HG03354 (cell line): Measurements from ENCODE around the gene METAP1D.
"Not testable (repeated sequence)": the region's sequence is repeated elsewhere in the genome, so short reads cannot be mapped to it uniquely, and the experiment has no call there.

Experiments
- ATAC-seq: cut with Tn5 transposase; IDR thresholded peaks from one replicate; pipeline ENCODE4 v1.9.1; 2021; ENCODE audit warnings: mild to moderate bottlenecking; ENCODE audit not compliant: unreplicated experiment, poor library complexity, severe bottlenecking

Gene METAP1D

GRCh38 chr2:171999604-172000469, at the start of gene METAP1D:
Gene METAP1D (plus strand): TSS chr2:171999953. CDS start chr2:171999970, 17 bp downstream.
- ATAC-seq, result peak; percentile 97

- ATAC-seq, result no peak
Observed at GRCh38 chr2:171952276-171952675, 47.5 kb upstream of the METAP1D start.

DNA sequence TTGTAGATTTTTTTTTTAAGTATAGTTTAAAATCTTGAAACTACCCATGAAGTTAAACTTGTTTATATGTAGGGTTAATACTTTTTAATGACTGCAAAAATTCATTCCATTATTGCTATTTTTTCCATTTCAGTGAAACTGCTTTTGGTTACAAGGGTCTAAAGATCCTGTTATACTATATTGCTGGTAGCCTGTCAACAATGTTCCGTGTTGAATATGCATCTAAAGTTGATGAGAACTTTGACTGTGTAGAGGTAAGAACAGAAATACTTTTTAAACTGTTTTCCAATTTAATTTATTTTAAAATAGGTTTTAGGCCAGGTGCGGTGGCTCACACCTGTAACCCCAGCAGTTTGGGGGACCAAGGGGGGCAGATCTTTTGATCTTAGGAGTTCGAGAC, 47.0 kb upstream of the METAP1D start:
- no peak for ATAC-seq

- ATAC-seq, result no peak
Observed at GRCh38 chr2:171956135-171956825, 43.5 kb upstream of the METAP1D start.

- no peak for ATAC-seq
Observed at GRCh38 chr2:171957061-171957460, 42.7 kb upstream of the METAP1D start.

DNA sequence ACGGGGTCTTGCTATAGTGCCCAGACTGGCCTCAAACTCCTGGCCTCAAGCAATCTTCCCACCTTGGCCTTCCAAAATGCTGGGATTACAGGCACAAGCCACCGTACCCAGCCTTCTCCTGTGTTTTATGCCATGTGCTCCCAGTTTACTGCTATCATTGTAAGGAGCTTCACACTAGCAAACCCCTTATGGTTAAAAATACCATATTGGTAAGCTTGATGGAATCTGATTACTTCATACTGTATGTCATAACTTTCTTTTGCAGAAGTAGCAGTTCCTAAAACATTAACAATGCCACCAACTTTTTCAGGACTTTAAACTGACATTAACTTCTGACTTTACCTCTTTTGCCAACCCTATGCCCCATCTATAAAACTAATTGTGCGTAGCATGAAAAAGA, 41.3 kb upstream of the METAP1D start:
- ATAC-seq, result no peak

- no peak for ATAC-seq
Observed at GRCh38 chr2:171959998-171960397, 39.8 kb upstream of the METAP1D start.

DNA sequence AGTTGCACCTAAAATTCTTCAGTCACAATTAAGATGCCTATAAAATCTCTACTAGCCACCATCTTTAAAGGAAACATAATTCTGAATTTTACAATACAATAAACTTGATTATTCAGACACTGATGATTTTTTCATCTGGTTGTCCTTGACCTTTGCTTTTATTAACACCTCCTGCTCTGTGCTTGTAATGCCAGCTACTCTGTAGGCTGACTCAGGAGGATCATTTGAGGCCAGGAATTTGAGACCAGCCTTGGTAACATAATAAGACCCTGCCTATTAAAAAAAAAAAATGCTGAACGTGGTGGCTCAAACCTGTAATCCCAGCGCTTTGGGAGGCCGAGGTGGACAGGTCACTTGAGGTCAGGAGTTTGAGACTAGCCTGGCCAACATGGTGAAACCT, 39.2 kb upstream of the METAP1D start:
- ATAC-seq, result no peak

GRCh38 chr2:171963198-171963597, 36.6 kb upstream of the METAP1D start:
- ATAC-seq, result no peak

GRCh38 chr2:171964308-171964707, 35.4 kb upstream of the METAP1D start:
- no peak for ATAC-seq

GRCh38 chr2:171965238-171965637, 34.5 kb upstream of the METAP1D start:
- ATAC-seq, result no peak

- ATAC-seq, result no peak
Observed at GRCh38 chr2:171965661-171966060, 34.1 kb upstream of the METAP1D start.

- ATAC-seq, result no peak
Observed at GRCh38 chr2:171966235-171966634, 33.5 kb upstream of the METAP1D start.

DNA sequence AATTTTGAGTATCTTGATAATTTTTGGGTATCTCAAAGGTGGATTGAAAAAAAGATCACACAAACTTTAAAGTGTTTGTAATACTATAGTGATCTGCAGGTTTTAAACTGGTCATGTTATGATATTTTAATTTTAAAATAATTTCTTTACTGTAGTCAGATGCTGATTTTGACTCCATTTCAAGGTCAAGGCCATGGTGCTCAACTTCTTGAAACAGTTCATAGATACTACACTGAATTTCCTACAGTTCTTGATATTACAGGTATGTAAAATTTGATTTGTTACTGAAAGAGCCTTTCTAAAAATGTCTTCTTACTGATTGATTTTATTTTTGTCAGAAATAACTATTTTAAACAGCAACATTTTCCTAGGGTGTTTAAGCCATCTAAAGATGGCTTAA, 33.1 kb upstream of the METAP1D start:
- ATAC-seq, result no peak

DNA sequence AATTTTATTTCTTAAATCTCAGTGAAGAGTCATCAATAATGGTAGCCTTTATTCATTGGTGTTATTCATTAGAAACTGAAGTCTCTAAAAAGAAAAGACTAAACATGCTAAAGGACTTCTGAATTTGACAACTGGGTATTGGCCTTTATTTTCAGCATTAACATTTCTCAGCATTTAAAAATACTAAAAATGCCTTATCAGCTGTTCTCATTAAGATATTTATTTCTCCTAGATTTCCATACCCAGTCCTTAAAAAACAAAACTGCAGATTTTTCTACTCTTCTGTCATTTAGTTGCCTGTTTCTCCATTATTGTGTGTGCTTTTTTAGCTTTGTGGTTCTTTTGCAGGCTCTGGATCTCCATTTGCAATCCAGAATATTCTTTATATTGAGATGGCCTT, 31.2 kb upstream of the METAP1D start:
- ATAC-seq, result no peak

DNA sequence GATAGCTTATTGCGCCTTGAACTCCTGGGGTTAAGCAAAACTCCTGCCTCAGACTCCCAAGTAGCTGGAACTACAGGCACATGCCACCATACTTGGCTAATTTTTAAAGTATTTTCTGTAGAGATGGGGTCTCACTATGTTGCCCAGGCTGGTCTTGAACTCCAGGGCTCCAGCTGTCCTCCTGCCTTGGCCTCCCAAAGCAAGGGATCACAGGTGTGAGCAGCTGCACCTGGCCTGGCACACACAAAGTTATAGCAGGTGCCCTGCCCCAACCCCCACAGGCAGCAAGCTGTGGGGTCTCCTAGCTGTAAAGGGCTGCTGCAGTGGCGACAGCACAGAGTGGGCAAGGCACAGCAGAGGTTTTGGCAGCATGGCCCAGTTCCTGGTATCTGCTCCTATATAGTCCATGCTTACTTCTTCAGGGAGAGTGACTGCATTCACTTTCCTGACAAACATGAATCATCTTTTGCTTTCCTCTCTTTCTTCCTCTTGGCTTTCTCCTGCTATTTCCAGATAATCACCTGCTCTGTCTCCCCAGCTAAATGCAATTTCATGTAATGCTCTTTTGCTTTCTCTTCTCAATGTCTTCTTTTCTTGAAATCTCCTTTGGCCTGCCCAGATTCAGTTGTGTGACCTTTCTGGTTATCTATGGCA, 27.3 kb upstream of the METAP1D start:
- no peak for ATAC-seq

GRCh38 chr2:171979103-171979502, 20.6 kb upstream of the METAP1D start:
- no peak for ATAC-seq

DNA sequence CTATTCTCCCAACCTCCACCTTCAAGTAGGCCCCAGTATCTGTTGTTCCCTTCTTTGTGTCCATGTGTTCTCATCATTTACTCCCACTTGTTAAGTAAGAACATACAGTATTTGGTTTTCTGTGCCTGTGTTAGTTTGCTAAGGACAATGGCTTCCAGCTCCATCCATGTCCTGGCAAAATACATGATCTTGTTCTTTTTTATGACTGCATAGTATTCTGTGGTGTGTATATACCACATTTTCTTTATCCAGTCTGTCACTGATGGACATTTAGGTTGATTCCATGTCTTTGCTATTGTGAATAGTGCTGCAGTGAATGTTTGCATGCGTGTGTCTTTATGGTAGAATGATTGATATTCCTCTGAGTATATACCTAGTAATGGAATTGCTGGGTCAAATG, 15.8 kb upstream of the METAP1D start:
- not testable (repeated sequence) for ATAC-seq

- no peak for ATAC-seq
Observed at GRCh38 chr2:171985076-171985475, 14.7 kb upstream of the METAP1D start.

GRCh38 chr2:171986778-171987177, 13.0 kb upstream of the METAP1D start:
- no peak for ATAC-seq

DNA sequence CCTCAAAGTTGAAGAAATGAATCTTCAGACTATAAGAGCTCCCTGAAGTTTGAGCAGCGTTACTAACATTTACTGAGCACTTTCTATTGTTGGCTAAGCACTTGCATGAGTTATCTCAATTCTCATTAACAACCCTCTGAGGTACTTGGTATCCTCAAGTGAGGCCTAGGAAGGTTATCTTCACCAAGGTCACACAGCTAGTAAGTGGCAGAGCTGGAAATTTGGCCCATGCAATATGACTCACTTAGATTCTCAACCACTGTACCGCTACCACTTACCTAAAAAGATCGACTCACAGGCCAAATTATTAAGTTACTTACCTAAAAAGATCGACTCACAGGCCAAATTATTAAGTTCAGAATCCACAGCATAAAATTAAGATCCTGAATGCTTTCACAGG, 8.7 kb upstream of the METAP1D start:
- ATAC-seq, result no peak
